ENCODE measurements around the gene PCDHGB7. TPM values are rescaled to one million over a fixed set of nuclear protein-coding genes. Genes with fewer than 3 reads are reported as not detected.
"Not testable (repeated sequence)": the region's sequence is repeated elsewhere in the genome, so short reads cannot be mapped to it uniquely, and the experiment has no call there.

PCDHGB7 gene
- total RNA-seq (10 to 100 TPM; 10.8 to 12.9 TPM), polyA plus RNA-seq (ENCODE audit: insufficient read length in 6 of 6) (10 to 100 TPM; 13.4 to 18.1 (median 16.2) TPM)
- long read RNA-seq, donor 1, full-length matches to known transcripts, result 12 of 12 reads
- long read RNA-seq, donor 1, partial matches to known transcripts, result 0 of 12 reads
- long read RNA-seq, donor 1, other reads (novel, unspliced or antisense), result 0 of 12 reads
- long read RNA-seq, donor 2, full-length matches to known transcripts, result 15 of 15 reads
- long read RNA-seq, donor 2, partial matches to known transcripts, result 0 of 15 reads
- long read RNA-seq, donor 2, other reads (novel, unspliced or antisense), result 0 of 15 reads
- long read RNA-seq, donor 3, full-length matches to known transcripts, result 7 of 7 reads
- long read RNA-seq, donor 3, partial matches to known transcripts, result 0 of 7 reads
- long read RNA-seq, donor 3, other reads (novel, unspliced or antisense), result 0 of 7 reads
- long read RNA-seq, donor 4, partial matches to known transcripts, result 0 of 1 reads
- long read RNA-seq, donor 4, other reads (novel, unspliced or antisense), result 0 of 1 reads
- long read RNA-seq, donor 5, full-length matches to known transcripts, result 13 of 13 reads
- long read RNA-seq, donor 5, partial matches to known transcripts, result 0 of 13 reads
- long read RNA-seq, donor 5, other reads (novel, unspliced or antisense), result 0 of 13 reads
- long read RNA-seq, donor 6, full-length matches to known transcripts, result 3 of 3 reads
- long read RNA-seq, donor 6, partial matches to known transcripts, result 0 of 3 reads
- long read RNA-seq, donor 6, other reads (novel, unspliced or antisense), result 0 of 3 reads
- long read RNA-seq, donor 7, full-length matches to known transcripts, result 1 of 1 reads
- long read RNA-seq, donor 7, partial matches to known transcripts, result 0 of 1 reads
- long read RNA-seq, donor 7, other reads (novel, unspliced or antisense), result 0 of 1 reads
- long read RNA-seq, donor 8, full-length matches to known transcripts, result 10 of 10 reads
- long read RNA-seq, donor 8, partial matches to known transcripts, result 0 of 10 reads
- long read RNA-seq, donor 8, other reads (novel, unspliced or antisense), result 0 of 10 reads
- long read RNA-seq, donor 9, result 0 reads
- long read RNA-seq, donor 10, partial matches to known transcripts, result 0 of 1 reads
- long read RNA-seq, donor 10, other reads (novel, unspliced or antisense), result 0 of 1 reads
- long read RNA-seq, donor 11, full-length matches to known transcripts, result 37 of 37 reads
- long read RNA-seq, donor 11, partial matches to known transcripts, result 0 of 37 reads
- long read RNA-seq, donor 11, other reads (novel, unspliced or antisense), result 0 of 37 reads
- long read RNA-seq, donor 12, full-length matches to known transcripts, result 4 of 4 reads
- long read RNA-seq, donor 12, partial matches to known transcripts, result 0 of 4 reads
- long read RNA-seq, donor 12, other reads (novel, unspliced or antisense), result 0 of 4 reads

DNA sequence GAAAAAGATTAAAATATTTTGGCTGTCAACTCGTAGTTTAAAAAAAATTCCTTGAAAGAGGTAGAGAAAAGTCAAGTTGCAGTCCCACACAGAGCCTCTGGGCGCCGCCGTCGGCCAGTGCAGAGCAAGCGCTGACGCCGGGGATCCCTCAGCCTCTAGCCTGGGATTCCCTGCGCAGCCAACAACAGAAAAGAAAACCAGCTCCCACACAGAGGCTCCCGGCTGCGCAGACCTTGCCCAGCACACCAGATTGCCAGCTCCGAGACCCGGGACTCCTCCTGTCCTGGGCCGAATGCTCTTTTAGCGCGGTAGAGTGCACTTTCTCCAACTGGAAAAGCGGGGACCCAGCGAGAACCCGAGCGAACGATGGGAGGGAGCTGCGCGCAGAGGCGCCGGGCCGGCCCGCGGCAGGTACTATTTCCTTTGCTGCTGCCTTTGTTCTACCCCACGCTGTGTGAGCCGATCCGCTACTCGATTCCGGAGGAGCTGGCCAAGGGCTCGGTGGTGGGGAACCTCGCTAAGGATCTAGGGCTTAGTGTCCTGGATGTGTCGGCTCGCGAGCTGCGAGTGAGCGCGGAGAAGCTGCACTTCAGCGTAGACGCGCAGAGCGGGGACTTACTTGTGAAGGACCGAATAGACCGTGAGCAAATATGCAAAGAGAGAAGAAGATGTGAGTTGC, at the start of gene PCDHGB7:
Gene PCDHGB7, plus strand, starts transcription at position 184 of the 679 bp plus-strand sequence. Its CDS starts 183 bp downstream, at position 367.
- not testable (repeated sequence) for H3K36me3 ChIP-seq
- TF ChIP-seq, protein P1, sequence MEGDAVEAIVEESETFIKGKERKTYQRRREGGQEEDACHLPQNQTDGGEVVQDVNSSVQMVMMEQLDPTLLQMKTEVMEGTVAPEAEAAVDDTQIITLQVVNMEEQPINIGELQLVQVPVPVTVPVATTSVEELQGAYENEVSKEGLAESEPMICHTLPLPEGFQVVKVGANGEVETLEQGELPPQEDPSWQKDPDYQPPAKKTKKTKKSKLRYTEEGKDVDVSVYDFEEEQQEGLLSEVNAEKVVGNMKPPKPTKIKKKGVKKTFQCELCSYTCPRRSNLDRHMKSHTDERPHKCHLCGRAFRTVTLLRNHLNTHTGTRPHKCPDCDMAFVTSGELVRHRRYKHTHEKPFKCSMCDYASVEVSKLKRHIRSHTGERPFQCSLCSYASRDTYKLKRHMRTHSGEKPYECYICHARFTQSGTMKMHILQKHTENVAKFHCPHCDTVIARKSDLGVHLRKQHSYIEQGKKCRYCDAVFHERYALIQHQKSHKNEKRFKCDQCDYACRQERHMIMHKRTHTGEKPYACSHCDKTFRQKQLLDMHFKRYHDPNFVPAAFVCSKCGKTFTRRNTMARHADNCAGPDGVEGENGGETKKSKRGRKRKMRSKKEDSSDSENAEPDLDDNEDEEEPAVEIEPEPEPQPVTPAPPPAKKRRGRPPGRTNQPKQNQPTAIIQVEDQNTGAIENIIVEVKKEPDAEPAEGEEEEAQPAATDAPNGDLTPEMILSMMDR (IDR thresholded peaks at IDR 0.05), result peak; percentile 62 to 67
- intact Hi-C loops (cut with DNase I), result loop anchor here in 1 of 2 donors (10.0 kb wide), 2 partner anchors 107 to 147 kb away; no protein-coding TSS in a partner anchor
- ATAC-seq (peak; percentile 97), DNase-seq (peak; percentile 42 to 92 (median 68))
- Histone ChIP-seq H3K4me1 (peaks cover 3 to 10% of the 10 kb centered on the region in 2 donors), H3K27ac (peak within 1 kb of the TSS in 1 of 2 donors; percentile 7), H3K9me3 (peaks cover 7 to 75% of the 10 kb centered on the region in 2 donors), H3K27me3 (peaks cover 39 to 99% of the 10 kb centered on the region in 2 donors), H3K4me3 (peak within 1 kb of the TSS; percentile 19 to 44)

DNA sequence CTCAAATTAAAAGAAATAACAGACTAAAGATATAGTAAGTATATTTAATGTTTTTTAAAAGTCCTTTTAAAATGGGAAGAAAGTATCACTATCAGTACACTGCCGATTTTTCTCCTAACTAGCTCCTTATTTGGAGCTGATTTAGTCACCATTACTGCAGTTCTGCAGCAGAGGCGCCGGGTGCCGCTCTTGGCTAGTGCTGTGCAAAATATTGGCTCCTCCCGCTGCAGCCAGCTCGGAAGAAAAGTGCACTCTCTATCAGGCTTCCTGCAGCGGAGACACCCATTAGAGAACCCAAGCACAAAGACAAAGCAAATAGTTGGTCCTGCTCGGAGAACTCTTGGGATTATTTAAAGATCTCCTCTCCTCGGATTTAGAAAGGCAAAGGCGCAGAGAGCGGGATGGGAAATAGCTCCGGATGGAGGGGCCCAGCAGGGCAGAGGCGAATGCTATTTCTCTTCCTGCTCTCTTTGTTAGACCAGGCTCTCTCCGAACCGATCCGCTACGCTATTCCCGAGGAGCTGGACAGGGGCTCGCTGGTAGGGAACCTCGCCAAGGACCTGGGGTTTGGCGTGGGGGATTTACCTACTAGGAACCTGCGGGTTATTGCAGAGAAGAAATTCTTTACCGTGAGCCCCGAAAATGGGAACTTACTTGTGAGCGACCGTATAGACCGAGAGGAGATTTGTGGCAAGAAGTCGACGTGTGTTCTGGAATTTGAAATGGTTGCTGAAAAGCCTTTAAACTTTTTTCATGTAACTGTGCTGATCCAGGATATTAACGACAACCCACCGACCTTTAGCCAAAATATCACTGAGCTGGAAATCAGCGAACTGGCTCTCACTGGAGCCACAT, 47.3 kb upstream of the PCDHGB7 start, which contains the start of gene PCDHGB3:
Gene PCDHGB3, plus strand, starts transcription at position 249 of the 855 bp plus-strand sequence. Its CDS starts 153 bp downstream, at position 402.
- H3K4me3 ChIP-seq, result no peak within 1 kb of the TSS
- H3K4me1 ChIP-seq, result no peaks in the 10 kb centered on the region
- DNase-seq (no peak), ATAC-seq (peak; percentile 54)
- no peak within 1 kb of the TSS for H3K27ac ChIP-seq
- TF ChIP-seq, protein P1 (IDR thresholded peaks at IDR 0.05), result no peak
- no peaks in the 10 kb centered on the region for H3K36me3 ChIP-seq
- intact Hi-C loops (cut with DNase I), result no loop called here
- H3K9me3 ChIP-seq, result peaks cover 3 to 87% of the 10 kb centered on the region in 2 donors
- H3K27me3 ChIP-seq, result peaks cover 41 to 99% of the 10 kb centered on the region in 2 donors

DNA sequence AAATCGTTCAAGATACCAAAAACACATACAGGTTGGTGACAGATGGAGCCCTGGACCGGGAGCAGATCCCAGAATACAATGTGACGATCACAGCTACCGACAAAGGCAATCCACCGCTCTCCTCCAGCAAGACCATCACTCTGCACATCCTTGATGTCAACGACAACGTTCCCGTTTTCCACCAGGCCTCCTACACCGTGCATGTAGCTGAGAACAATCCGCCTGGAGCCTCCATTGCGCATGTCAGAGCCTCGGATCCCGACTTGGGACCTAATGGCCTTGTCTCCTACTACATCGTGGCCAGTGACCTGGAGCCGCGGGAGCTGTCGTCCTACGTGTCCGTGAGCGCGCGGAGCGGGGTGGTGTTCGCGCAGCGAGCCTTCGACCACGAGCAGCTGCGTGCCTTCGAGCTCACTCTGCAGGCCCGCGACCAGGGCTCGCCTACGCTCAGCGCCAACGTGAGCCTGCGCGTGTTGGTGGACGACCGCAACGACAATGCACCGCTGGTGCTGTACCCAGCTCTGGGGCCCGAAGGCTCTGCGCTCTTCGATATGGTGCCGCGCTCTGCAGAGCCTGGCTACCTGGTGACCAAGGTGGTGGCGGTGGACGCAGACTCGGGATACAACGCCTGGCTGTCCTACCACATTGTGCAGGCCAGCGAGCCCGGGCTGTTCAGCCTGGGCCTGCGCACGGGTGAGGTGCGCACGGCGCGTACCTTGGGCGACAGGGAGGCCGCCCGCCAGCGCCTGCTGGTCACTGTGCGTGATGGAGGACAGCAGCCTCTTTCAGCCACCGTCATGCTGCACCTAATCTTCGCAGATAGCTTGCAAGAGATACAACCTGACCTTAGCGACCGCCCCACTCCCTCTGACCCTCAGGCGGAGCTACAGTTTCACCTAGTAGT, 45.7 kb upstream of the PCDHGB7 start:
- H3K9me3 ChIP-seq, result peaks cover 3 to 86% of the 10 kb centered on the region in 2 donors
- no peaks in the 10 kb centered on the region for H3K4me1 ChIP-seq
- no peak overlapping the region for H3K27ac ChIP-seq
- ATAC-seq (no peak), DNase-seq (no peak)
- no peak overlapping the region for H3K4me3 ChIP-seq
- no peaks in the 10 kb centered on the region for H3K36me3 ChIP-seq
- H3K27me3 ChIP-seq, result peaks cover 27 to 97% of the 10 kb centered on the region in 2 donors
- TF ChIP-seq, protein P1 (IDR thresholded peaks at IDR 0.05), result no peak
- intact Hi-C loops (cut with DNase I), result no loop called here

All from left lung (tissue), 14 donors.